ENCODE measurements around the gene DDX42.
"Not testable (repeated sequence)": the region's sequence is repeated elsewhere in the genome, so short reads cannot be mapped to it uniquely, and the experiment has no call there.

The DDX42 gene

GRCh38 chr17:63842540-63843386 is 68.8 kb downstream of the DDX42 start, which contains the start of gene SMARCD2:
Gene SMARCD2, minus strand, starts transcription at chr17:63842685. Its CDS starts 11 bp downstream, at chr17:63842674.
- peak; percentile 99 for DNase-seq

- peak; percentile 18 for DNase-seq
Observed at GRCh38 chr17:63843387-63843888, 69.5 kb downstream of the DDX42 start.

- DNase-seq: no peak
Observed at GRCh38 chr17:63843910-63844677, 70.1 kb downstream of the DDX42 start.

GRCh38 chr17:63845509-63845908 is 71.5 kb downstream of the DDX42 start:
- DNase-seq: no peak

- DNase-seq: no peak
Observed at GRCh38 chr17:63847525-63848249, 73.7 kb downstream of the DDX42 start.

DNA sequence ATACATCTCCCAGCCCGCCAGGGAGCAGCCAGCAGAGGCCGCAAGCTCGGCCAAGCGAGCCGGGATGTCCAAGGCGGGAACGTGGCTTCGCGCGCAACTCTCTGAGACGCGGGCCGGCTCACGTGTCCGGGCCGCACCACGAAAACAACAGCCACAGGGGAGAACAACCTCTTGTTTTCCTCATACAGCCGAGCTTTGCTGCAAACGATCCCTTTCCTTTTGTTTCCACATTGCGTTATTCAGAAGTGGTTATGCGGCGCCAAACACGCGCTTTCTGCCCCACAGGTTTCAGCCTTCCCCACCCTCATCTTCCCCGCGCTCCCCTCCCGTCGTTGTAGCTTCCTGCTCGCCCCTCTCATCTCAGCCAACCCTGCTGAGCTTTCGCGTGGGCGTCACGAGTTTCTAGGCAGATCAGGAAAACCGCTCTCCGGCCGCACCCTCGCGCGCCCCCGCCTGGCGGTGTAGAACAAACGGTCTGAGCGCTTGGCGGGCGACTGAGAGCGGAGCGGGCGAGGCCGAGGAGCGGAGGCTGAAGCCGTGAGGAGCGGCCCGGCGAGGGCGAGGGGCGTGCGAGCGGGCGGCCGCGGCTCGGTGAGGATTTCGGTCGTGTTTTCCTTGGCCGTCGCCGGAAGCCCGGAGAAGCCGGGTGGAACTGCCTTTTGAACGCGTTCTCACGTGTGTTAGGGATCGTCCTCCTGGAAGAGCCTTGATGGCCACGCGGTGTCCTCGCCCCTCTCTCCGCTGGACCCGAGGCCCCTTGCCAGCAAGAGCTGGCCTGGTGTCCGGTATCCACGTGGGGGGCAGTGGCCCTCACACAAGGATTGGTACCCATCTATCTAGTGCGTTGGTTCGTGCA is 75.1 kb downstream of the DDX42 start:
- peak; percentile 97 for DNase-seq

DNA sequence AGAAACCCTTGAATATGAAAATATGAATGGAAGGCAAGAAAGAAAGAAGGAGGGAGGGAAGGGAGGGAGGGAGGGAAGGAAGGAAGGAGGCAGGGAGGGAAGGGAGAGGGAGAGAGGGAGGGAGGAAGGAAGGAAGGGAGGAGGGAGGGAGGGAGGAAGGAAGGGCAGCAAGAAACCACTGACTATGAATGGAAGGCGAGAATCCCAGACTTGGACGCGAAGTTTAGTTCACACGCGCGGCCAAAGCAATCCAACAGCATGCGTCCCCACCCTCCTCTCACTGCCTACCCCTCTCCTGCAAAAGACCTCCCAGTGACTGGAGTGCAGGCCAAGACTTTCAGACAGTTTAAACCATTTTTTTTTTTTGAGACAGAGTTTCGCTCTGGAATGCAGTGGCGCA is 76.4 kb downstream of the DDX42 start:
- DNase-seq: no peak

DNA sequence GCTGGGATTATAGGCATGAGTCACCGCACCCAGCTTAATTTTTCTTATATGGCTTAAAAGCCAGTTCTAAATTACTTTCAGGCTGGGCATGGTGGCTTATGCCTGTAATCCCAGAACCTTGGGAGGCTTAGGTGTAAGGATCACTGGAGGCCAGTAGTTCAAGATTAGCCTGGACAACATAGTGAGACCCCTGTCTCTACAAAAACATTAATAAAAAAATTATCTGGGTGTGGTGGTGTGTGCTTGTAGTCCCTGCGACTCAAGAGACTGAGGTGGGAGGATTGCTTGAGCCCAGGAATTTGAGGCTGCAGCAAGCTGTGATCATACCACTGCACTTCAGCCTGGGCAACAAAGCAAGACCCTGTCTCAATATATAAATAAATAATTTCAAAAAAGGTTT is 79.3 kb downstream of the DDX42 start:
- DNase-seq: no peak

DNA sequence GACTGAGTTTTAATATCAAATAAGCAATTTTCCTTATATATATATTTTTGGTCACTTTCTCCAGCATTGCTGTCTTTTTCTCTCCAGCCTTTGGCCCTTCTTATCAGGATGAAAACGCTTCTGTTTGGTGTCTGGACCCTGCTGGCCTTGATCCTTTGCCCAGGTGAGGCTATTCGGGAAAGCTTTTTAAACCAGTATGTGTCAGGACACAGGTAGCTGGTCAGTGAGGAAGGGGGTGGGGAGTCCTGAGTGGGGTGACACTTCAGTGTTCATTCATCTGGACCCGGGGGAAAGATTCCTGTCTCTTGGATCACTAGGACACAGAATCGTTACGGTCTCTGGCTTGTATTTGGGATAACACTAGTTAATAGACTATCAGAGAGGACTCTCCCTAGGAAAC is 80.7 kb downstream of the DDX42 start:
- no peak for DNase-seq

- DNase-seq: no peak
Observed at GRCh38 chr17:63855185-63855584, 81.2 kb downstream of the DDX42 start.

DNA sequence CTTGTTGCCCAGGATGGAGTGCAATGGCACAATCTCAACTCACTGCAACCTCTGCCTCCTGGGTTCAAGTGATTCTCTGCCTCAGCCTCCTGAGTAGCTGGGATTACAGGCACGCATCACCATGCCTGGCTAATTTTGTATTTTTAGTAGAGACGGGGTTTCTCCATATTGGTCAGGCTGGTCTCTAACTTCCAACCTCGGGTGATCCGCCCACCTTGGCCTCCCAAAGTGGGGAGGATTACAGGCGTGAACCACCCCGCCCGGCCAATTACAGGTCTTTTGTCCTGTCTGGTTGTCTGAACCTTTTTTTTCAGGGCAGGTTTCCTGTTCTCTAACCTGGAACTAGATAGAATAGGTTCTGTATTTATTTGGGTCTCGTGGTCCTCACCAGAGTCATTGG is 82.5 kb downstream of the DDX42 start:
- DNase-seq: not testable (repeated sequence)

DNA sequence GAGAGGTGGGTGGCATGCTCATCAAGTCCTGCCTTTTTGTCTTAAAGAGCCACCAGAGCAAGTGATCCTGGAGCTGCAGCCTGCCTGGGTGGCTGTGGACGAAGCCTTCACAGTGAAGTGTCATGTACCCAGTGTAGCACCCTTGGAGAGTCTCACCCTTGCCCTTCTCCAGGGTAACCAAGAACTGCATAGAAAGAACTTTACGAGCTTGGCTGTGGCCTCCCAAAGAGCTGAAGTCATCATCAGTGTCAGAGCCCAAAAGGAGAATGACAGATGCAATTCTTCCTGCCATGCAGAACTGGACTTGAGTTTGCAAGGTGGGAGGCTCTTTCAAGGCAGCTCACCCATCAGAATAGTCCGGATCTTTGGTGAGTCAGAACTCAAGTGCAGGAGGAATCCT is 85.3 kb downstream of the DDX42 start:
- no peak for DNase-seq

GRCh38 chr17:63866625-63867024 is 92.7 kb downstream of the DDX42 start:
- DNase-seq: not testable (repeated sequence)
